Activated gamma-delta T cell treated with anti-CD3 and anti-CD28 coated beads, Interleukin-2, amount 50 U/mL, for 16 hours (primary cell): Measurements from ENCODE around the gene RANGAP1.

Experiments
- DNase-seq: peaks from one replicate; pipeline ENCODE4 v3.0.0-alpha.2; 2020; ENCODE audit warnings: low read depth

RANGAP1 gene

GRCh38 chr22:41285820-41286638 is at the start of gene RANGAP1:
RANGAP1 (minus strand) TSS chr22:41286187; CDS start chr22:41281044, 5,143 bp downstream.
- DNase-seq: peak; percentile 97

GRCh38 chr22:41334951-41335635 is 49.1 kb upstream of the RANGAP1 start:
- DNase-seq: no peak

- DNase-seq: no peak
Measured at GRCh38 chr22:41334215-41334614, 48.2 kb upstream of the RANGAP1 start.

GRCh38 chr22:41333806-41334205 is 47.8 kb upstream of the RANGAP1 start:
- DNase-seq: no peak

- DNase-seq: no peak
Measured at GRCh38 chr22:41332217-41332939, 46.4 kb upstream of the RANGAP1 start.

GRCh38 chr22:41330169-41330568 is 44.2 kb upstream of the RANGAP1 start:
- DNase-seq: no peak

- DNase-seq: no peak
Measured at GRCh38 chr22:41327124-41327523, 41.1 kb upstream of the RANGAP1 start.

- DNase-seq: no peak
Measured at GRCh38 chr22:41324821-41325528, 39.0 kb upstream of the RANGAP1 start.

GRCh38 chr22:41320416-41321240 is 34.6 kb upstream of the RANGAP1 start:
- no peak for DNase-seq

GRCh38 chr22:41315586-41315985 is 29.6 kb upstream of the RANGAP1 start:
- no peak for DNase-seq

GRCh38 chr22:41314821-41315220 is 28.8 kb upstream of the RANGAP1 start:
- no peak for DNase-seq

- DNase-seq: no peak
Measured at GRCh38 chr22:41311487-41311886, 25.5 kb upstream of the RANGAP1 start.

- DNase-seq: no peak
Measured at GRCh38 chr22:41310336-41310735, 24.3 kb upstream of the RANGAP1 start.

GRCh38 chr22:41308544-41308947 is 22.6 kb upstream of the RANGAP1 start:
- no peak for DNase-seq

GRCh38 chr22:41308054-41308453 is 22.1 kb upstream of the RANGAP1 start:
- DNase-seq: no peak

- no peak for DNase-seq
Measured at GRCh38 chr22:41305646-41306045, 19.7 kb upstream of the RANGAP1 start.

GRCh38 chr22:41302811-41303210 is 16.8 kb upstream of the RANGAP1 start:
- no peak for DNase-seq

GRCh38 chr22:41302021-41302767 is 16.2 kb upstream of the RANGAP1 start:
- no peak for DNase-seq

GRCh38 chr22:41301085-41302020 is 15.4 kb upstream of the RANGAP1 start, which contains the start of gene ZC3H7B:
ZC3H7B (plus strand) TSS chr22:41301525; CDS start chr22:41320661, 19,136 bp downstream.
- DNase-seq: peak; percentile 72
